OCI-LY1 (cell line): ENCODE measurements around the gene ABHD6.
A peak's percentile ranks its signal among the peaks of the same experiment; 100 is the strongest.

Source experiments
- H2AFZ ChIP-seq: fragments of 200-600 bp; sonication (generic), shearing (Covaris generic); 2 replicates; pipeline ENCODE4 v1.6.0; 2014; ENCODE audit warnings: antibody characterized with exemption, mild to moderate bottlenecking, low read length
- H3F3A ChIP-seq: fragments of 200-600 bp; sonication (generic), shearing (Covaris generic); 2 replicates; pipeline ENCODE4 v1.6.0; 2014; ENCODE audit warnings: mild to moderate bottlenecking, antibody characterized with exemption, low read length, moderate library complexity; ENCODE audit not compliant: insufficient read depth
- H3K27ac ChIP-seq: fragments of 200-600 bp; sonication (generic); 2 replicates; pipeline ENCODE4 v1.5.1; 2014; ENCODE audit warnings: low read length, mixed run types, mild to moderate bottlenecking, low read depth; ENCODE audit not compliant: poor library complexity, severe bottlenecking
- H3K27me3 ChIP-seq: fragments of 200-600 bp; sonication (generic); 2 replicates; pipeline ENCODE4 v1.6.0; 2014; ENCODE audit warnings: antibody characterized with exemption, mild to moderate bottlenecking, low read length, moderate library complexity; ENCODE audit not compliant: insufficient read depth
- H3K36me3 ChIP-seq: fragments of 200-600 bp; sonication (generic); 2 replicates; pipeline ENCODE4 v1.6.1; 2014; ENCODE audit warnings: mild to moderate bottlenecking, antibody characterized with exemption, low read length, moderate library complexity, mixed read lengths; ENCODE audit not compliant: insufficient read depth
- H3K4me1 ChIP-seq: fragments of 200-600 bp; sonication (generic); 2 replicates; pipeline ENCODE4 v1.5.1; 2014; ENCODE audit warnings: mild to moderate bottlenecking, low read length, moderate library complexity; ENCODE audit not compliant: insufficient read depth, severe bottlenecking
- H3K4me2 ChIP-seq: fragments of 200-600 bp; sonication (generic), shearing (Covaris generic); 2 replicates; pipeline ENCODE4 v1.6.1; 2014; ENCODE audit warnings: low read length
- H3K4me3 ChIP-seq: fragments of 200-600 bp; sonication (generic); 2 replicates; pipeline ENCODE4 v1.5.1; 2014; ENCODE audit warnings: low read length, low read depth, mild to moderate bottlenecking, mixed read lengths; ENCODE audit not compliant: poor library complexity, severe bottlenecking
- H3K79me2 ChIP-seq: fragments of 200-600 bp; shearing (Covaris generic); 2 replicates; pipeline ENCODE4 v1.6.1; 2016; ENCODE audit warnings: mixed run types, low read length, mixed read lengths; ENCODE audit not compliant: insufficient read depth
- H3K9ac ChIP-seq: fragments of 200-600 bp; sonication (generic), shearing (Covaris generic); 2 replicates; pipeline ENCODE4 v1.6.1; 2014; ENCODE audit warnings: mild to moderate bottlenecking, low read length, mixed read lengths
- H3K9me2 ChIP-seq: fragments of 200-600 bp; sonication (generic), shearing (Covaris generic); 2 replicates; pipeline ENCODE4 v1.6.1; 2014; ENCODE audit warnings: low read depth, mild to moderate bottlenecking, low read length, mixed read lengths
- H3K9me3 ChIP-seq: fragments of 200-600 bp; shearing (Covaris generic); 2 replicates; pipeline ENCODE4 v1.6.1; 2014; ENCODE audit warnings: low read length, mixed read lengths
- H4K20me1 ChIP-seq: fragments of 200-600 bp; sonication (generic), shearing (Covaris generic); 2 replicates; pipeline ENCODE4 v1.6.0; 2016; ENCODE audit warnings: mild to moderate bottlenecking, low read length; ENCODE audit not compliant: insufficient read depth
- CTCF ChIP-seq: fragments of 200-600 bp; sonication (generic), shearing (Covaris generic); IDR thresholded peaks from 2 replicates; pipeline ENCODE4 v1.5.1; 2017; ENCODE audit warnings: mild to moderate bottlenecking, antibody characterized with exemption, low read length, moderate library complexity, mixed read lengths
- EZH2 ChIP-seq: fragments of 200-600 bp; sonication (generic), shearing (Covaris generic); IDR thresholded peaks from 2 replicates; pipeline ENCODE4 v1.8.0; 2017; ENCODE audit warnings: borderline replicate concordance, mixed run types, mild to moderate bottlenecking, antibody characterized with exemption, low read length, moderate library complexity, mixed read lengths

ABHD6 gene

GRCh38 chr3:58236527-58237237 lies 910 bp upstream of the ABHD6 start:
- H3K27ac ChIP-seq, result no peak overlapping the region
- H3K9ac ChIP-seq, result peak overlapping the region; percentile 81

GRCh38 chr3:58237941-58238681 lies 519 bp downstream of the ABHD6 start:
- no peak overlapping the region for H3K27ac ChIP-seq
- H4K20me1 ChIP-seq, result no peaks in the 10 kb centered on the region
- peak overlapping the region; percentile 100 for H3K4me2 ChIP-seq
- peak overlapping the region; percentile 70 for H3K9ac ChIP-seq
- H3K79me2 ChIP-seq, result no peaks in the 10 kb centered on the region
- H2AFZ ChIP-seq, result no peak overlapping the region
- peaks cover 18% of the 10 kb centered on the region for H3K4me1 ChIP-seq
- H3F3A ChIP-seq, result no peaks in the 10 kb centered on the region
- peak overlapping the region; percentile 71 for H3K4me3 ChIP-seq
- no peaks in the 10 kb centered on the region for H3K36me3 ChIP-seq
- H3K9me2 ChIP-seq, result no peaks in the 10 kb centered on the region
- H3K9me3 ChIP-seq, result no peaks in the 10 kb centered on the region
- no peaks in the 10 kb centered on the region; the same call in 1 of the 2 replicates for H3K27me3 ChIP-seq
- TF ChIP-seq CTCF (no peak), EZH2 (no peak)

More at GRCh38 chr3:58236527-58237237, 910 bp upstream of the ABHD6 start:
- peaks cover 18% of the 10 kb centered on the region for H3K4me1 ChIP-seq
- no peaks in the 10 kb centered on the region; the same call in 1 of the 2 replicates for H3K27me3 ChIP-seq
- peak overlapping the region; percentile 71 for H3K4me3 ChIP-seq
- H3K4me2 ChIP-seq, result peak overlapping the region; percentile 100
- TF ChIP-seq CTCF, result no peak
- TF ChIP-seq EZH2, result no peak
- peak overlapping the region; percentile 99 for H2AFZ ChIP-seq
- no peaks in the 10 kb centered on the region for H3K9me3 ChIP-seq
- H3K79me2 ChIP-seq, result no peaks in the 10 kb centered on the region
- no peaks in the 10 kb centered on the region for H4K20me1 ChIP-seq
- no peaks in the 10 kb centered on the region for H3K9me2 ChIP-seq
- H3F3A ChIP-seq, result no peaks in the 10 kb centered on the region
- no peaks in the 10 kb centered on the region for H3K36me3 ChIP-seq

GRCh38 chr3:58238830-58239229 lies 1.2 kb downstream of the ABHD6 start:
- Histone ChIP-seq H3K9me3 (no peaks in the 10 kb centered on the region), H4K20me1 (no peaks in the 10 kb centered on the region), H2AFZ (no peak overlapping the region), H3K36me3 (no peaks in the 10 kb centered on the region), H3K4me3 (peak overlapping the region; percentile 71), H3K9ac (no peak overlapping the region), H3K79me2 (no peaks in the 10 kb centered on the region), H3K4me1 (peaks cover 18% of the 10 kb centered on the region), H3K27me3 (no peaks in the 10 kb centered on the region), H3F3A (no peaks in the 10 kb centered on the region), H3K4me2 (peak overlapping the region; percentile 100), H3K27ac (no peak overlapping the region), H3K9me2 (no peaks in the 10 kb centered on the region)
- TF ChIP-seq CTCF (no peak), EZH2 (no peak)
